Tibial artery (tissue), 4 donors: Measurements from ENCODE around the gene RAC3.

Experiments used
- DNase-seq, 2 donors: peaks; one replicate each; pipeline ENCODE4 v3.0.0-alpha.2; 2019
- H3K27ac ChIP-seq, 2 donors: fragments of 200-600 bp; sonication (generic) in 1 of 2; 1 replicate in 1 of 2; 2 replicates in 1 of 2; pipeline ENCODE4 v1.5.1; 2018 to 2019; ENCODE audit warnings: mild to moderate bottlenecking in 1 of 2
- H3K27me3 ChIP-seq, 2 donors: fragments of 200-600 bp; sonication (generic) in 1 of 2; one replicate each; pipeline versions ENCODE4 v1.5.1 to v1.6.0; 2016 to 2019
- H3K36me3 ChIP-seq, 3 donors: fragments of 200-600 bp; sonication (generic) in 2 of 3; one replicate each; pipeline ENCODE4 v1.5.1; 2016 to 2019; ENCODE audit warnings: mild to moderate bottlenecking in 2 of 3
- H3K4me1 ChIP-seq, 4 donors: fragments of 200-600 bp; sonication (generic) in 2 of 4; 1 replicate in 3 of 4; 2 replicates in 1 of 4; pipeline ENCODE4 v1.5.1; 2016 to 2019
- H3K4me3 ChIP-seq, 2 donors: fragments of 200-600 bp; sonication (generic) in 1 of 2; 1 replicate in 1 of 2; 2 replicates in 1 of 2; pipeline ENCODE4 v1.5.1; 2018 to 2019; ENCODE audit warnings: mild to moderate bottlenecking in 2 of 2
- H3K9me3 ChIP-seq, 3 donors: fragments of 200-600 bp; sonication (generic) in 1 of 3; one replicate each; pipeline ENCODE4 v1.5.1; 2016 to 2019
- intact Hi-C: fragments of 100-400 bp; cut with DNase I; formaldehyde crosslinking; loops from one replicate; pipeline ENCODE4 v1.15.0; 2023; ENCODE audit warnings: low total_unique reads
- TF ChIP-seq, protein P1 (sequence below), 2 experiments: fragments of 200-600 bp in 1 of 2; fragments of 450-650 bp in 1 of 2; IDR thresholded peaks; one replicate each; pipeline ENCODE4 v1.5.1; 2017 to 2019; ENCODE audit warnings: antibody characterized with exemption in 2 of 2, mild to moderate bottlenecking in 1 of 2, moderate library complexity in 1 of 2

Gene RAC3

DNA sequence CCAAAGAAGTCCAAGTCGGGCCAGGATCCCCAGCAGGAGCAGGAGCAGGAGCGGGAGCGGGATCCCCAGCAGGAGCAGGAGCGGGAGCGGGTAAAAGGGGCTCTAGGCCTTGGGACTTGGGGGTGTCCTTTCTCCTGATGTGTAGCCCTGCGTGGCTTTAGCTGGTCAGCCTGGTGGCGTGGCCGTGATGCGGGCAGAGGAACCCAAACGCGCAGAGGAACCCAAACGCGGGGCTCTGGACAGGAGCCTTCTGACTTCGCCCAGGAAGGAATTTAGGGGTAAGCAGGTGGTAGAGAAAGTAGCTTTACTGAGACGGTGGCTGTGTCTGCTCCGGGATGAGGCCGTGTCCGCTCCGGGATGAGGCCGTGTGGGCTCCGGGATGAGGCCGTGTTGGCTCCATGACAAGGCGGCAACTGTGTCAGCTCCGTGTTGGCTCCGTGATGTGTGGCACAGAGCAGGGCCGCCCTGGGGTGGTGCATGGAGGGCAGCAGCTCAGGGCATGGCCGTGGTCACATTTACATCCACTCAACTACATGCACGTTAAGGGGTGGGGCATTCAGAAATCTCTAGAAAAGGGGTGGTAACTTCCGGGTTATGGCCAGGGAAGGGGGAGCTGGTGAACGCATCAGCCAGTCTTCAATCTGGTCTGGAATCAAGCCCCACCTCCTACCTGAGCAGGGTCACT is 34.6 kb upstream of the RAC3 start:
- Histone ChIP-seq H3K4me1 (peaks cover 0 to 10% (median 8%) of the 10 kb centered on the region in 4 donors), H3K36me3 (peaks cover 0 to 30% (median 7%) of the 10 kb centered on the region in 3 donors), H3K9me3 (no peaks in the 10 kb centered on the region), H3K4me3 (no peak overlapping the region), H3K27ac (no peak overlapping the region), H3K27me3 (no peaks in the 10 kb centered on the region)
- intact Hi-C loops: no loop called here
- TF ChIP-seq, protein P1, sequence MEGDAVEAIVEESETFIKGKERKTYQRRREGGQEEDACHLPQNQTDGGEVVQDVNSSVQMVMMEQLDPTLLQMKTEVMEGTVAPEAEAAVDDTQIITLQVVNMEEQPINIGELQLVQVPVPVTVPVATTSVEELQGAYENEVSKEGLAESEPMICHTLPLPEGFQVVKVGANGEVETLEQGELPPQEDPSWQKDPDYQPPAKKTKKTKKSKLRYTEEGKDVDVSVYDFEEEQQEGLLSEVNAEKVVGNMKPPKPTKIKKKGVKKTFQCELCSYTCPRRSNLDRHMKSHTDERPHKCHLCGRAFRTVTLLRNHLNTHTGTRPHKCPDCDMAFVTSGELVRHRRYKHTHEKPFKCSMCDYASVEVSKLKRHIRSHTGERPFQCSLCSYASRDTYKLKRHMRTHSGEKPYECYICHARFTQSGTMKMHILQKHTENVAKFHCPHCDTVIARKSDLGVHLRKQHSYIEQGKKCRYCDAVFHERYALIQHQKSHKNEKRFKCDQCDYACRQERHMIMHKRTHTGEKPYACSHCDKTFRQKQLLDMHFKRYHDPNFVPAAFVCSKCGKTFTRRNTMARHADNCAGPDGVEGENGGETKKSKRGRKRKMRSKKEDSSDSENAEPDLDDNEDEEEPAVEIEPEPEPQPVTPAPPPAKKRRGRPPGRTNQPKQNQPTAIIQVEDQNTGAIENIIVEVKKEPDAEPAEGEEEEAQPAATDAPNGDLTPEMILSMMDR (IDR thresholded peaks at IDR 0.05): no peak
- DNase-seq: no peak

DNA sequence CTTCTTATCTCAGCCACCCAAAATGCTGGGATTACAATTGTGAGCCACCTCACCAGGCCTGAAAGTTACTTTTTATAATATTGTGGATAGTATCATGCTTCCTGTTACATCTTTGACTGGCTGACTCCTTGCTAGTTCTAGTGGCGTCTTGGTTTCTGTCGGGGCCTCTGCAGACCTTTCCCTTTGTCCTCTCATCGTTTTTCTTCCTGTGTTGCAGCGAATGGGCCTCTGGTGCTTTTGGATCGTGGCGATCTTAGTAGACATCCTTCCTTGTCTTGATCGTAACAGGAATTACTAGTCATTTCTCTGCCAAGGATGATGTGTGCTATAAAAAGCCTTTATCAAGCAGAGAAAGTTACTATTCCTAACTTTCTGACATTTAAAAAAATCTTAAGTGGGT is 33.3 kb upstream of the RAC3 start:
- H3K36me3 ChIP-seq: peaks cover 0 to 30% (median 7%) of the 10 kb centered on the region in 3 donors

DNA sequence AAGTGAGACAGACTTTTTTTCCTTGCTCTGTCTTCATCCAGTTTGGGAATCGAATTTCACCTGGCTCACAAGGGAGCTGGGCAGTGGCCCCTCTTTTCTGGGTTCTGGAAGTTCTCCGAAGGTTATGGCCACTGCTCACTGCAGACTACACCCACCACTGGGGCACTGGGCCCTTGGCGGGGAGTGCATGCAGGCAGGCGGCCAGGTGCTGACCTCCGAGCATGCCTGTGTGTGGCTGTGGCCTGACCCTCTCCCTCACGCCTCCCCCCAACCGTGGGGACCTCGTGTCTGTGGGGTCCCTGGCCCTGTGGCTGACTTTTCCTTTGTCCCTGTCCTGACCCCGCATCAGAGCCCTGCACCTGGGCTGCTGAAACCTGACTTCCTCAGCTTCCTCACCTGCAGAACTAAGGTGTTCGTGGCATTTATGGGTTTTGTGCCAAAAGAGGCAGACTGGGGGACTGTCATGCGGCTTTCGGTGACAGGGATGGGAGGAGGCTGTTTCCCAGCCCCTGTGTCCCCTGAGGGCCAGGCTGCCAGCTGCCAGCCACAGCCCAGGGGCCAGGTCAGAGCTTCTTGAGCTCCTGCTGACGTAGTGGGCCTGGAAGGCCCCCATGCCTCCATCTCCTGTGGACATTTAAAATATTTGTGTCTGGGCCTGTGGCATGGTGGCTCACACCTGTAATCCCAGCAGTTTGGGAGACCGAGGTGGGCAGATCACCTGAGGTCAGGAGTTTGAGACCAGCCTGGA is 32.6 kb upstream of the RAC3 start:
- peaks cover 0 to 30% (median 7%) of the 10 kb centered on the region in 3 donors for H3K36me3 ChIP-seq
- DNase-seq: no peak
- no peaks in the 10 kb centered on the region for H3K9me3 ChIP-seq
- H3K4me1 ChIP-seq: peaks cover 6 to 16% (median 11%) of the 10 kb centered on the region in 4 donors
- no peak overlapping the region for H3K27ac ChIP-seq
- no peaks in the 10 kb centered on the region for H3K27me3 ChIP-seq
- intact Hi-C loops: no loop called here
- no peak overlapping the region for H3K4me3 ChIP-seq
- TF ChIP-seq, protein P1 (IDR thresholded peaks at IDR 0.05): no peak

More for the DNA sequence above, 33.3 kb upstream of the RAC3 start:
- Histone ChIP-seq H3K4me3 (no peak overlapping the region), H3K27me3 (no peaks in the 10 kb centered on the region), H3K4me1 (peaks cover 0 to 10% (median 5%) of the 10 kb centered on the region in 4 donors), H3K27ac (no peak overlapping the region), H3K9me3 (no peaks in the 10 kb centered on the region)
- TF ChIP-seq, protein P1 (IDR thresholded peaks at IDR 0.05): no peak
- DNase-seq: no peak
- intact Hi-C loops: no loop called here

DNA sequence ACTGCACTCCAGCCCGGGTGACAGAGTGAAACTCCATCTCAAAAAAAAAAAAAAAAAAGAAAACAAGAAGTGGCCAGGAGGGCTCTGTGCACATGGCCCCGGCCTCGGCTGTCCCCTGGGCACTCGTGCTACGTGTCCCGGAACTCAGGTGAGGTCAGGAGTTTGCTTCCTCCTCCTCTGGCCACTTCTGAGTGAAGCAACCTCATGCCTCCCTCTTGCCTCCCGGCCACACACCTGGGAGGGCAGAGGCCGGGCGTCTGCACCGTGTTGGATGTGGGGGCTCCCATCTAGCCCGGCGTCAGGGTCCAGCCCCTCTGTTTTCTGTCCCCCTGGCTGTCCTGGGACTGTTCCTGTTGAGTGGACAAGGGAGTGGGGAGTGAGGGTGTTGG is 31.9 kb upstream of the RAC3 start:
- Histone ChIP-seq H3K36me3 (peaks cover 0 to 29% (median 7%) of the 10 kb centered on the region in 3 donors), H3K27me3 (no peaks in the 10 kb centered on the region), H3K9me3 (no peaks in the 10 kb centered on the region), H3K27ac (no peak overlapping the region), H3K4me1 (peaks cover 6 to 23% (median 18%) of the 10 kb centered on the region in 4 donors), H3K4me3 (no peak overlapping the region)
- DNase-seq: no peak
- intact Hi-C loops: no loop called here
- TF ChIP-seq, protein P1 (IDR thresholded peaks at IDR 0.05): no peak

DNA sequence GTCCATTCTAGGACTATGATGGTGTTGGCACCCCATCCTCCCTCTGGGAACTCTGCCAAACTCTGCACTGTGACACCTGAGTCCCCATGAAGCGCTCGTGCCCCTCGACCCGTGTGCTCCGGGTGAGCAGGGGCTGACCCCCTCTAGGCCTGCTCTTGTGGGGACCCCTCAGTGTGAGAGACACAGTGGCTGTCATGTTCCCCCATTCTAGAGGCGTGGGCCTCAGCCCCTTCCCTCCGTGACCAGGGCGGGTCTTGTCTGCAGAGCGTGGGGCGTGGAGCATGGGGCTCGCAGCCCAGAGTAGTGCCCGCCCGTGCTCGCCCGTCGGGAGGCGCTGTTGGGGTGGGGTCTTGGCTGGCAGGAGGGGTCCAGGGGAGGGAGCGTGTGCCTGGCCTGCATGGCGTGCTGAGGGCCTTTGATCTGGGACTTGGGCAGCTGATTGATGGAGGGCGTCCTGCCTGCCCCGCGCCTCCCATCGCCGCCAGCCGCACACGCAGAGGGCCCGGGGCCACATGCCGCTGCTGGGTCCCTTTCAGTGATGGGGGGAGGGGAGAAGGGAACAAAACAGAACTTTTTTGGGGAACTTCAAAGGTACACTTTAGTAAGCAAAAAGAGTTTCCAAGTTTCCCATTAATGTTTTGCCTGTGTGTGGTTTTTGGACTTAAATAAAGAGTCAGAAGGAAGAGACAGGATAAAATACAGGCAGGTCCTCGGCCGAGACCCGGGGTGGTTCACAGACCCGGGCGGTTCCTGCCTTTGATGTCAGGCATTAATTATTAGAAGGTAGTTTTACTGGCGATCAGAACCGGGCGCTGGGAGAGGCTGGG is 31.3 kb upstream of the RAC3 start:
- Histone ChIP-seq H3K36me3 (peaks cover 0 to 23% (median 7%) of the 10 kb centered on the region in 3 donors), H3K4me1 (peaks cover 6 to 29% (median 23%) of the 10 kb centered on the region in 4 donors), H3K27ac (no peak overlapping the region), H3K27me3 (no peaks in the 10 kb centered on the region), H3K4me3 (no peak overlapping the region), H3K9me3 (no peaks in the 10 kb centered on the region)
- no peak for DNase-seq
- intact Hi-C loops: no loop called here
- TF ChIP-seq, protein P1 (IDR thresholded peaks at IDR 0.05): no peak
